Keratinocyte (primary cell): ENCODE results near the gene MRPS18A.

ENCODE experiments used
- CTCF ChIP-seq, 3 experiments: IDR thresholded peaks in 1 of 3; conservative IDR thresholded peaks in 1 of 3; optimal IDR thresholded peaks in 1 of 3; 2 replicates in 2 of 3; 3 replicates in 1 of 3; pipeline versions ENCODE3 to v1.5.1; 2011; ENCODE audit warnings: low read length in 3 of 3, mild to moderate bottlenecking in 3 of 3, moderate library complexity in 2 of 3, control low read depth in 1 of 3, inconsistent platforms in 1 of 3; ENCODE audit not compliant: insufficient read depth in 2 of 3; ENCODE audit errors: extremely low read depth in 1 of 3
- EZH2 ChIP-seq: IDR thresholded peaks from one replicate; pipeline ENCODE4 v1.6.1; 2012; ENCODE audit warnings: inconsistent platforms, mild to moderate bottlenecking, low read length, moderate library complexity

GRCh38 chr6:43729537-43729936, 41.9 kb upstream of the MRPS18A start:
- TF ChIP-seq CTCF (optimal IDR thresholded peaks at IDR 0.05 in 1 of 3, IDR thresholded peaks at IDR 0.05 in 1 of 3, conservative IDR thresholded peaks at IDR 0.05 in 1 of 3; ENCODE audit: extremely low read depth in 1 of 3, insufficient read depth in 2 of 3, low read length in 3 of 3) (no peak), EZH2 (no peak)
